GM12878 (cell line): Measurements from ENCODE around the gene DNAJC7.

Experiments
- CEBPB ChIP-seq, 2 experiments: fragments of 150-350 bp in 1 of 2; IDR thresholded peaks; 2 replicates each; pipeline ENCODE4 v1.6.1; 2012 to 2014; ENCODE audit warnings: low read depth in 2 of 2, low read length in 2 of 2, borderline replicate concordance in 1 of 2, inconsistent platforms in 1 of 2
- CHD2 ChIP-seq: IDR thresholded peaks from 2 replicates; pipeline ENCODE4 v1.6.1; 2011; ENCODE audit warnings: low read depth, low read length, improper control_type of control experiment, borderline replicate concordance
- NR2F1 ChIP-seq: fragments of 450-650 bp; conservative IDR thresholded peaks from 2 replicates; pipeline ENCODE4 v1.6.1; 2017; ENCODE audit warnings: mild to moderate bottlenecking
- POLR2A ChIP-seq: IDR thresholded peaks from 2 replicates; pipeline ENCODE4 v1.6.1; 2011; ENCODE audit warnings: low read depth, mild to moderate bottlenecking, low read length
- POLR2AphosphoS5 ChIP-seq: IDR thresholded peaks from 2 replicates; pipeline ENCODE4 v1.6.1; 2011; ENCODE audit warnings: mild to moderate bottlenecking, low read length, inconsistent platforms
- RBBP5 ChIP-seq: fragments of 200-600 bp; sonication (generic); conservative IDR thresholded peaks from 2 replicates; pipeline ENCODE4 v1.6.1; 2016
- ZBTB33 ChIP-seq: fragments of 450-650 bp; IDR thresholded peaks from 2 replicates; pipeline ENCODE4 v1.6.1; 2017; ENCODE audit warnings: mild to moderate bottlenecking
- ZNF207 ChIP-seq: fragments of 450-650 bp; IDR thresholded peaks from 2 replicates; pipeline ENCODE4 v1.6.1; 2014; ENCODE audit warnings: antibody characterized with exemption, mild to moderate bottlenecking, borderline replicate concordance
- TF ChIP-seq, protein P1 (sequence below): fragments of 450-650 bp; conservative IDR thresholded peaks from 2 replicates; pipeline ENCODE4 v1.6.1; 2017; ENCODE audit warnings: mild to moderate bottlenecking, moderate library complexity
- TF ChIP-seq, protein P2 (sequence below), 3 experiments: IDR thresholded peaks in 2 of 3; conservative IDR thresholded peaks in 1 of 3; 2 replicates each; pipeline ENCODE4 v1.5.1; 2011; ENCODE audit warnings: low read depth in 3 of 3, low read length in 3 of 3, mild to moderate bottlenecking in 3 of 3, control low read depth in 2 of 3, moderate library complexity in 2 of 3, inconsistent platforms in 1 of 3, mixed read lengths in 1 of 3; ENCODE audit not compliant: control insufficient read depth in 2 of 3, insufficient read depth in 1 of 3; ENCODE audit errors: extremely low read depth in 1 of 3
- TF ChIP-seq, protein P3 (sequence below): fragments of 450-650 bp; IDR thresholded peaks from 2 replicates; pipeline ENCODE4 v1.6.1; 2017; ENCODE audit warnings: antibody characterized with exemption, mild to moderate bottlenecking, moderate library complexity

- TF ChIP-seq ZNF207 (no peak), CEBPB (IDR thresholded peaks at IDR 0.05; ENCODE audit: borderline replicate concordance in 1 of 2, low read depth in 2 of 2, low read length in 2 of 2) (no peak), ZBTB33 (no peak), RBBP5 (no peak), CHD2 (no peak), NR2F1 (no peak), POLR2A (no peak), POLR2AphosphoS5 (no peak)
- TF ChIP-seq, protein P1, sequence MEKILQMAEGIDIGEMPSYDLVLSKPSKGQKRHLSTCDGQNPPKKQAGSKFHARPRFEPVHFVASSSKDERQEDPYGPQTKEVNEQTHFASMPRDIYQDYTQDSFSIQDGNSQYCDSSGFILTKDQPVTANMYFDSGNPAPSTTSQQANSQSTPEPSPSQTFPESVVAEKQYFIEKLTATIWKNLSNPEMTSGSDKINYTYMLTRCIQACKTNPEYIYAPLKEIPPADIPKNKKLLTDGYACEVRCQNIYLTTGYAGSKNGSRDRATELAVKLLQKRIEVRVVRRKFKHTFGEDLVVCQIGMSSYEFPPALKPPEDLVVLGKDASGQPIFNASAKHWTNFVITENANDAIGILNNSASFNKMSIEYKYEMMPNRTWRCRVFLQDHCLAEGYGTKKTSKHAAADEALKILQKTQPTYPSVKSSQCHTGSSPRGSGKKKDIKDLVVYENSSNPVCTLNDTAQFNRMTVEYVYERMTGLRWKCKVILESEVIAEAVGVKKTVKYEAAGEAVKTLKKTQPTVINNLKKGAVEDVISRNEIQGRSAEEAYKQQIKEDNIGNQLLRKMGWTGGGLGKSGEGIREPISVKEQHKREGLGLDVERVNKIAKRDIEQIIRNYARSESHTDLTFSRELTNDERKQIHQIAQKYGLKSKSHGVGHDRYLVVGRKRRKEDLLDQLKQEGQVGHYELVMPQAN = no peak
- TF ChIP-seq, protein P2, sequence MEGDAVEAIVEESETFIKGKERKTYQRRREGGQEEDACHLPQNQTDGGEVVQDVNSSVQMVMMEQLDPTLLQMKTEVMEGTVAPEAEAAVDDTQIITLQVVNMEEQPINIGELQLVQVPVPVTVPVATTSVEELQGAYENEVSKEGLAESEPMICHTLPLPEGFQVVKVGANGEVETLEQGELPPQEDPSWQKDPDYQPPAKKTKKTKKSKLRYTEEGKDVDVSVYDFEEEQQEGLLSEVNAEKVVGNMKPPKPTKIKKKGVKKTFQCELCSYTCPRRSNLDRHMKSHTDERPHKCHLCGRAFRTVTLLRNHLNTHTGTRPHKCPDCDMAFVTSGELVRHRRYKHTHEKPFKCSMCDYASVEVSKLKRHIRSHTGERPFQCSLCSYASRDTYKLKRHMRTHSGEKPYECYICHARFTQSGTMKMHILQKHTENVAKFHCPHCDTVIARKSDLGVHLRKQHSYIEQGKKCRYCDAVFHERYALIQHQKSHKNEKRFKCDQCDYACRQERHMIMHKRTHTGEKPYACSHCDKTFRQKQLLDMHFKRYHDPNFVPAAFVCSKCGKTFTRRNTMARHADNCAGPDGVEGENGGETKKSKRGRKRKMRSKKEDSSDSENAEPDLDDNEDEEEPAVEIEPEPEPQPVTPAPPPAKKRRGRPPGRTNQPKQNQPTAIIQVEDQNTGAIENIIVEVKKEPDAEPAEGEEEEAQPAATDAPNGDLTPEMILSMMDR (IDR thresholded peaks at IDR 0.05 in 2 of 3, conservative IDR thresholded peaks at IDR 0.05 in 1 of 3; ENCODE audit: control insufficient read depth in 2 of 3, extremely low read depth in 1 of 3, insufficient read depth in 1 of 3, low read depth in 3 of 3, low read length in 3 of 3) = no peak
- TF ChIP-seq, protein P3, sequence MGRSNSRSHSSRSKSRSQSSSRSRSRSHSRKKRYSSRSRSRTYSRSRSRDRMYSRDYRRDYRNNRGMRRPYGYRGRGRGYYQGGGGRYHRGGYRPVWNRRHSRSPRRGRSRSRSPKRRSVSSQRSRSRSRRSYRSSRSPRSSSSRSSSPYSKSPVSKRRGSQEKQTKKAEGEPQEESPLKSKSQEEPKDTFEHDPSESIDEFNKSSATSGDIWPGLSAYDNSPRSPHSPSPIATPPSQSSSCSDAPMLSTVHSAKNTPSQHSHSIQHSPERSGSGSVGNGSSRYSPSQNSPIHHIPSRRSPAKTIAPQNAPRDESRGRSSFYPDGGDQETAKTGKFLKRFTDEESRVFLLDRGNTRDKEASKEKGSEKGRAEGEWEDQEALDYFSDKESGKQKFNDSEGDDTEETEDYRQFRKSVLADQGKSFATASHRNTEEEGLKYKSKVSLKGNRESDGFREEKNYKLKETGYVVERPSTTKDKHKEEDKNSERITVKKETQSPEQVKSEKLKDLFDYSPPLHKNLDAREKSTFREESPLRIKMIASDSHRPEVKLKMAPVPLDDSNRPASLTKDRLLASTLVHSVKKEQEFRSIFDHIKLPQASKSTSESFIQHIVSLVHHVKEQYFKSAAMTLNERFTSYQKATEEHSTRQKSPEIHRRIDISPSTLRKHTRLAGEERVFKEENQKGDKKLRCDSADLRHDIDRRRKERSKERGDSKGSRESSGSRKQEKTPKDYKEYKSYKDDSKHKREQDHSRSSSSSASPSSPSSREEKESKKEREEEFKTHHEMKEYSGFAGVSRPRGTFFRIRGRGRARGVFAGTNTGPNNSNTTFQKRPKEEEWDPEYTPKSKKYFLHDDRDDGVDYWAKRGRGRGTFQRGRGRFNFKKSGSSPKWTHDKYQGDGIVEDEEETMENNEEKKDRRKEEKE = no peak
Observed at GRCh38 chr17:41987642-41988041, 29.6 kb downstream of the DNAJC7 start.
